ENCODE measurements around the gene GRK4.
"Not testable (repeated sequence)": the region's sequence is repeated elsewhere in the genome, so short reads cannot be mapped to it uniquely, and the experiment has no call there.

Gene GRK4

GRCh38 chr4:2963175-2963965 lies at the start of gene GRK4, which contains the start of gene NOP14:
Gene GRK4, plus strand, starts transcription at chr4:2963571. Its CDS starts 500 bp downstream, at chr4:2964071.
Gene NOP14, minus strand, starts transcription at chr4:2963406. Its CDS starts 87 bp downstream, at chr4:2963319.
- DNase-seq (ENCODE audit: low read depth): peak; percentile 87

GRCh38 chr4:2914256-2915126 lies 48.9 kb upstream of the GRK4 start:
- no peak for DNase-seq (ENCODE audit: low read depth)

GRCh38 chr4:2915789-2916188 lies 47.6 kb upstream of the GRK4 start:
- DNase-seq (ENCODE audit: low read depth): no peak

GRCh38 chr4:2916696-2917095 lies 46.7 kb upstream of the GRK4 start:
- not testable (repeated sequence) for DNase-seq (ENCODE audit: low read depth)

- not testable (repeated sequence) for DNase-seq (ENCODE audit: low read depth)
Observed at GRCh38 chr4:2918300-2918699, 45.1 kb upstream of the GRK4 start.

- DNase-seq (ENCODE audit: low read depth): not testable (repeated sequence)
Observed at GRCh38 chr4:2918714-2919113, 44.7 kb upstream of the GRK4 start.

- DNase-seq (ENCODE audit: low read depth): not testable (repeated sequence)
Observed at GRCh38 chr4:2922453-2923101, 40.8 kb upstream of the GRK4 start.

- no peak for DNase-seq (ENCODE audit: low read depth)
Observed at GRCh38 chr4:2923141-2923551, 40.2 kb upstream of the GRK4 start.

GRCh38 chr4:2923668-2924173 lies 39.6 kb upstream of the GRK4 start:
- DNase-seq (ENCODE audit: low read depth): no peak

- no peak for DNase-seq (ENCODE audit: low read depth)
Observed at GRCh38 chr4:2924286-2924685, 39.1 kb upstream of the GRK4 start.

GRCh38 chr4:2924765-2925301 lies 38.5 kb upstream of the GRK4 start:
- no peak for DNase-seq (ENCODE audit: low read depth)

GRCh38 chr4:2925496-2925895 lies 37.9 kb upstream of the GRK4 start:
- no peak for DNase-seq (ENCODE audit: low read depth)

- no peak for DNase-seq (ENCODE audit: low read depth)
Observed at GRCh38 chr4:2925931-2926860, 37.2 kb upstream of the GRK4 start.

- no peak for DNase-seq (ENCODE audit: low read depth)
Observed at GRCh38 chr4:2927016-2927695, 36.2 kb upstream of the GRK4 start.

GRCh38 chr4:2927696-2928075 lies 35.7 kb upstream of the GRK4 start:
- DNase-seq (ENCODE audit: low read depth): no peak

GRCh38 chr4:2928242-2929176 lies 34.9 kb upstream of the GRK4 start:
- DNase-seq (ENCODE audit: low read depth): no peak

- no peak for DNase-seq (ENCODE audit: low read depth)
Observed at GRCh38 chr4:2929469-2929868, 33.9 kb upstream of the GRK4 start.

GRCh38 chr4:2930135-2930757 lies 33.1 kb upstream of the GRK4 start:
- no peak for DNase-seq (ENCODE audit: low read depth)
